ENCODE results near the gene UBE2N.

GRCh38 chr12:93376436-93377251 is 65.1 kb downstream of the UBE2N start:
- TF ChIP-seq POLR2A (IDR thresholded peaks at IDR 0.05) (no peak), CTCF (IDR thresholded peaks at IDR 0.05) (no peak), POLR2AphosphoS5 (IDR thresholded peaks at IDR 0.05) (peak; percentile 15)

Data from prostate gland (tissue), 2 donors.